ENCODE data around the gene MTSS2.
"Not testable (repeated sequence)": the region's sequence is repeated elsewhere in the genome, so short reads cannot be mapped to it uniquely, and the experiment has no call there.

Gene MTSS2

DNA sequence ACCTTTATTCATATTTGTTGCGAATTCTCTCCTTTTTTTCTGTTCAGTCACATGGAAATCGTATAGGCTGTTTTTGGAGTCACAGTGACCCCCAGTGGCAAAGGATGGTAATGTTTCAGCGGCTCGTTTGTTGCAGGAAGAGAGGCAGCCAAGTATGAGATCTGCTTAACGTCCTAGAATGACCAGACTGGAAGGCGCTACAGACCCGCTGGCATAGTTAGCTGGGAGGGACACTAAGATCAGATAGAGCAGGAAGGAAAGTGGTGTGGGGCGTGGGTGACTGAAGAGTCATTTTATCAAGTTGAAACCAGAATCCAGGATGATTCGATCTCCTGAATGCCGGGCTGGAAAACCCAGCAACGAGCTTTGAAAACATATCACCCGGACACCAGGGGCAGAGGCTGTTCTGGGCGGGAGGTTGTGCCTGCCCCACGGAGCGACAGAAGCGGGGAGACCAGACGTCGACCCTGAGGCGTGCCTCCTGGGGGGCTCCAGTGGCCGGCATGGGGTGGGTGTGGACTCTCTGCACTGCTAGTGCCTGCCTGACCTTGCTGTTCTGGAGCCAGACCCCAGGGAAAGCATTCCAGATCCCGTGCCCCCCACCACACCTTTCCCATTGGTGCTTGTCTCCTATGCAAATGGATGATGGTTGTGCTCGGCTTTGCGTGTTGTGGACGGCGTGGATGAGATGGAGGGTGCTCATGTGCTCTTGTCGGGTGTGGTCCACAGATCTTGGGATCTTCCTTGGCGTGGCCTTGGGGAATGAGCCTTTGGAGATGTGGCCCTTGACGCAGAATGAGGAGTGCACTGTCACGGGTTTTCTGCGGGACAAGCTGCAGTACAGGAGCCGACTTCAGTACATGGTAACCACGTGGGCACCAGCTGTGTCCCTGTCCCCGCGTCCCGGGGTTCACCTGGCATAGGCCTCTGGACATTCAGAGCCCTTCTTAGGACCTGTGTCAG is 31.8 kb downstream of the MTSS2 start:
- DNase-seq (ENCODE audit: low read depth in 2 of 2) = peak; percentile 59 to 84

- no peak for DNase-seq (ENCODE audit: low read depth in 2 of 2)
Measured at GRCh38 chr16:70653406-70653805, 32.4 kb downstream of the MTSS2 start.

- DNase-seq (ENCODE audit: low read depth in 2 of 2) = no peak
Measured at GRCh38 chr16:70652322-70652721, 33.5 kb downstream of the MTSS2 start.

DNA sequence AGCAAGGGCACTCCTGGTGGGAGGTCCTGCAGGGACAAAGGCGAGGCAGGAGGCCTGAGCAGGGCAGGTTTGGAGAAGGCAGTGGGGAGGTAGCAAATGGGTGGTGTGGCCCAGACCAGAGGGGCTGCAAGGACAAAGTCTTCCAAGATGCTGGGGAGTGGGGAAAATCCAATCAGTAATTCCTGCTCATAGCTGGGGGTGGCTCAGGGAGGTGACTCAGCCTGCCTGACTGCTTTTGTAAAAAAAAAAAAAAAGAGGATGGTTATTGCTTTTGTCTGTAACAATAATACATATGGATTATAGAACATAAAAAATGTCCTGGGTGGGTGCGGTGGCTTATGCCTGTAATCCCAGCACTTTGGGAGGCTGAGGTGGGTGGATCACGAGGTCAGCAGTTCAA is 34.3 kb downstream of the MTSS2 start:
- DNase-seq (ENCODE audit: low read depth in 2 of 2) = no peak

DNA sequence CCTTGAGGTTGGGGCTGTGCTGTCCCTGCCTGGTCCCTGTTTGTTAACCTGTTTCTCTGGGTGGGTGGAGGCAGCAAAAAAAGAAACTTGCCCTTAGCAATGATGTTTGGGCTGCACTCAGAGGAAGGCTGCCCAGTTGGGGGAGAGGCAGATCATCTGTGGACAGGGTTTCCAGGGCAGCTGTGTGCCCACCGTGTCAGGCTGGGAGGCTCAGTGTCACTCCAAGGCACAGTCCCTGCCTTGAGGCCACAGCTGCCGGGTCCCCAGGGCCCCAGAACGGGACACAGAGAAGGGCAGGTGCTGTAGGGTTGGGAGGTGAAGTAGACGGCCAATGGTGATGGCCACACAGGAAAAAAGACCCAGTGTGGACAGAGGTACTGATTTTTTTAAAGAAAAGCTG is 35.6 kb downstream of the MTSS2 start:
- DNase-seq (ENCODE audit: low read depth in 2 of 2) = no peak

- no peak for DNase-seq (ENCODE audit: low read depth in 2 of 2)
Measured at GRCh38 chr16:70649300-70649699, 36.6 kb downstream of the MTSS2 start.

DNA sequence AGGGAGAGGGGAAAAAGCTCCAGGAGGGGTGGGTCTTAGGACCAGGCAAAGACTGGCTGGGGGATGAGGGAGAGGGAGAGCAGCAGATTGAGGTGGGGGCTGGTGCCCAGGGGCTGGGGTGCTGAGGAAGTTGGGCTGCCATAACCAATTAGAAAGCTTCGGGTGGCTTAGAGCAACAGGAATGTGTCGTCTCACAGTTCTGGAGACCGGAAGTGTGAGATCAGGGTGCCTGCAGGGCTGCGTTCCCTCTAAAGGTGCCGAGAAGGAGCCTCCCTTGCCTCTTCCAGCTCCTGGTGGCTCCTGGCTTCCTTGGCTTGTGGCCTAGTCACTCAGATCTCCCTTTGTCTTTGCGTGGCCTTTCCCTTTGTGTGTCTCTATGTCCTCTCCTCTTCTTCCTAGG is 37.2 kb downstream of the MTSS2 start:
- no peak for DNase-seq (ENCODE audit: low read depth in 2 of 2)

DNA sequence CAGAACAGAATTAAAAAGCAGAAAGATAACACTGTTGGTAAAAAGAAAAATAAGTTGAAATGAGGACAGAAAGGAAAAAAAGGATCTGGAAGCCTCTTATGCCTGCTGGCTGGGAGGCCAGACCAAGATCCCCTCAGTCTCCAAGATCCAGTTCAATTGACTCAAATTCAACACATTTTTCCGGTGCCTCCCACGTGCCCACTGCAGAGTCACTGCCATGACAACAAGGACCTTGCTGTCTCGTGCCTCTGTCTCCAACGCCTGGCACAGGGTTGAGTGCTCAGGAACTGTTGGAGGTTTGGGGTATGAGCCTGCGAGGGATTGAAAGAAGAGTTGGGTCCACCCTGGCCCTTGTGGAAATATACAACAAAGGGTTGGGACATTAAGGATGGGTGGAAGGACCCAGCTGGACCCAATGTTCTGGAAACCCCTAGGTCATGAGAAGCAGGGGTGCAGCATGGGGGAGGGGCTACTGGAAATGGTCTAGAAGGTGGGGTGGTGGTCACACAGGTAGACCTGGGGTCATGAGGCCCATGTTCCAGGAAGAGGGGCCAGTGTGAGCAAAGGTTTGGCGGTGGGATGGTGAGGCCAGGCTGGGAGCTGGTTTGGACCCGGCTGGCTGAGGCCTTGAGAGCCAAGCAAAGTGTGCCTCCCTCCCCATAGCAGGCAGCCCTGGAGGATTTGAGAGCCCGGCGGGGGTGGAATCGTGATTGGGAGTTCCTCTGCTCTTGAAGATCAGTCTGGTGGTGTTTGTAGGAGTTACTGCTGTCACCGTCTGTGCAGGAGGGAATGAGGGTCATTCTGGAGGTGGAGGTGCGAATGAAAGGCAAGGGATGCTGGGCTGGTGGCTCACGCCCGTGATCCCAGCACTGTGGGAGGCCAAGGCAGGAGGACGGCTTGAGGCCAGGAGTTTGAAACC is 38.2 kb downstream of the MTSS2 start:
- no peak for DNase-seq (ENCODE audit: low read depth in 2 of 2)

GRCh38 chr16:70646260-70647241 is 39.3 kb downstream of the MTSS2 start, which contains the start of gene IL34:
Gene IL34, plus strand, starts transcription at chr16:70646559. Its CDS starts 389 bp downstream, at chr16:70646948.
- no peak for DNase-seq (ENCODE audit: low read depth in 2 of 2)

DNA sequence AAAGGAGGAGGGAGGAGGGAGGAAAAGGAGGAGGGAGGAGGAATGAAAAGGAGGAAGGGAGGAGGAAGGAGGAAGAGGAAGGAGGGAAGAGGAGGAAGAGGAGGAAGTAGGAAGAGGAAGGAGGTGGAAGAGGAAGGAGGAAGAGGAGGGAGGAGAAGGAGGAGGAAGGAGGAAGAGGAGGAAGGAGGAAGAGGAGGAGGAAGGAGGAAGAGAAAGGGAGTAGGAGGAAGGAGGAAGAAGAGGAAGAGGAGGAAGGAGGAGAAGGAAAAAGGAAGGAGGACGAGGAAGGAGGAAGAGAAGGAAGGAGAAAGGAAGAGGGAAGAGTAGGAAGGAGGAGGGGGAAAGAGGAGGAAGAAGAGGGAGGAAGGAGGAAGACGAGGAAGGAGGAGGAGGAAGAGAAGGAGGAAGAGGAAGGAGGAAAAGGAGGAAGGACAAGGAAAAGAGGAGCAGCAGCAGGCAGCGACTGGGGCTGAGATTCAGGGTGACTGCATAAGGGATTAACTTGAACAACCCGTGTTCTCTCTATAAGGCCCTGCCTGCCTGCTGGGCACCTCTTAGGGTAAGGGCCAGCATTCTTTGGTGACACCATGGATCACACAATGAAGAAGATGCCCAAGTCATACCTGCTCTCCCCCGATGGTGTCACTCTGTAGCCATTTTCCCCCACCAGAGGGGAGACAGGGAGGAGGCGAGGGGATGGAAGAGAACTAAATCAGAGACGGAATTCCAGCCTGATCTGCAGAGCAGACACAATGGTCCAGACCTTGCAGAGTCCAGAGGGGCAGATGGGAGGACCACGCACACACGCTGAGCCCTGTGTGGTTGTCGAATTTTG is 40.9 kb downstream of the MTSS2 start:
- DNase-seq (ENCODE audit: low read depth in 2 of 2) = no peak

DNA sequence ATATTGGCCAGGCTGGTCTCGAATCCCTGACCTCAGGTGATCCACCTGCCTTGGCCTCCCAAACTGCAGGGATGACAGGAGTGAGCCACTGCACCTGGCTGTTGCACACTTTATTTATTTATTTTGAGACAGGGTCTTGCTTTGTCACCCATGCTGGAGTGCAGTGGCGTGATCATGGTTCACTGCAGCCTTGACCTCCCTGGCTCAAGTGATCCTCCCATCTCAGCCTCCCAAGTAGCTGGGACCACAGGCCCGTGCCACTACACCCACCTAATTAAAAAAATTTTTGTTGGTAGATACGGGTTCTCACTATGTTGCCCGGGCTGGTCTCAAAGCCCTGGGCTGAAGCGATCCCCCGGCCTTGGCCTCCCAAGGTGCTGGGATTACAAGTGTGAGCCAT is 42.6 kb downstream of the MTSS2 start:
- not testable (repeated sequence) for DNase-seq (ENCODE audit: low read depth in 2 of 2)

GRCh38 chr16:70642633-70643032 is 43.2 kb downstream of the MTSS2 start:
- no peak for DNase-seq (ENCODE audit: low read depth in 2 of 2)

DNA sequence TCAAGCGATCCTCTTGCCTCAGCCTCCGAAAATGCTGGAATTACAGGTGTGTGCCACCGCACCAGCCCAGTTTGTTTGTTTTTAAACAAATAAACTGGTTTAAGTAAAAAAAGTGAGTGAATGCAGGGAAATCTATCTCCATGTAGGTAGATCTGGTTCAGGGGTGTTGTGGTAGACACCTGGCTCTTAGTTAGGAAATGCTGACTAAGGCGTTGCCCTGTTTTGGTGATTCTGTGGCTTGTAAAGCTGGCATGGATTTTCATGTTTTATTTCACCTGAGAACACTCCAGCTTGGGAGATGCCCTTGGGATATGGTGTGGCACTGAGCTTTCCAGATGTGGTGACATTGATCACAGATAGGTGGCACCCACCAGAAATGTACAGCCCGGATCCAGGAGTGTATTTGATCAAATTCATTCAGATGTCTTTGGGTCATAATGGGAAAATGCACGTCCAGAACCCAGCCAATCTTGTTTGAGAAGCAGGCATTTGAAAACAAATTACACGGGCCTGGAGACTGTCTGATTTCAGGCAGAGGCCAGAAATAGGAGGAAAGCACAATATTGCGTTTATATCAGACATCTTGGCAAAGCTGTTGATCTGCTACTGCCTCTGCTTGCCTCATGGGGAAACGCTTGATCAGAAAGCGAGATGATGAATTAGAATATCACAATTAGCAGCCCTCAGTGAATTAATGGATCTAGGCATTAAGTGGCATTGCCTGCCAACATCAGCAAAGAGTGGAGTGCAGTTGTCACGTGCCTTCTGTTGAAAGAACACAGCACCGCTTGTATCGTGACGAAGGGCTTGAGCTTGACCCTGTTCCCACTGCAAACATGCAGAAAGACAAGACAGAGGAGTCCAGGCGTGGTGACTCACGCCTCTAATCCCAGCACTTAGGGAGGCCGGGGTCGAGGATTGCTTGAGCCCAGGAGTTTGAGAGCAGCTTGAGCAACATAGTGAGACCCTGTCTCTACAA is 46.8 kb downstream of the MTSS2 start:
- DNase-seq (ENCODE audit: low read depth in 2 of 2) = no peak
